ENCODE results near the gene GPC5. TPM values are rescaled to one million over a fixed set of nuclear protein-coding genes. Genes with fewer than 3 reads are reported as not detected.
"Not testable (repeated sequence)": the region's sequence is repeated elsewhere in the genome, so short reads cannot be mapped to it uniquely, and the experiment has no call there.

The GPC5 gene
- total RNA-seq, 2 donors from 2014 or later, result 0.22 to 0.51 TPM

- H3K27ac Mint-ChIP-seq, result no peak overlapping the region
- no peak overlapping the region for H3K9ac ChIP-seq (ENCODE audit: extremely low read depth, low read length, poor library complexity, severe bottlenecking)
- H3K36me3 Mint-ChIP-seq (ENCODE audit: low read depth), result no peaks in the 10 kb centered on the region
- H3K27ac ChIP-seq (ENCODE audit: low read depth, low read length), result no peak overlapping the region
- H3K9me3 ChIP-seq (ENCODE audit: control insufficient read depth, low read length), result no peaks in the 10 kb centered on the region
- no peaks in the 10 kb centered on the region for H3K27me3 ChIP-seq (ENCODE audit: control insufficient read depth, insufficient read depth, low read length, poor library complexity, severe bottlenecking)
- 94% methylated on average over 6 of the region's 6 CpGs; no CpG with 5 or more reads in 1 of the 2 experiments for WGBS, 2 experiments (ENCODE audit: insufficient coverage in 1 of 2, insufficient read length in 1 of 2)
- peak; percentile 33 for DNase-seq
- no peak for TF ChIP-seq CTCF (conservative IDR thresholded peaks at IDR 0.05)
- H3K36me3 ChIP-seq (ENCODE audit: control insufficient read depth, insufficient read depth, low read length), result no peaks in the 10 kb centered on the region
- H3K27me3 Mint-ChIP-seq (ENCODE audit: insufficient read depth), result no peaks in the 10 kb centered on the region
- H3K9me3 Mint-ChIP-seq, result no peaks in the 10 kb centered on the region
- H3K4me1 ChIP-seq (ENCODE audit: control insufficient read depth, insufficient read depth, low read length), result no peaks in the 10 kb centered on the region
- no peak overlapping the region for H3K4me3 ChIP-seq (ENCODE audit: low read length)
- H3K4me1 Mint-ChIP-seq, result no peaks in the 10 kb centered on the region
- no peak overlapping the region for H3K4me3 Mint-ChIP-seq
Observed at GRCh38 chr13:92535222-92536006, 1137.0 kb downstream of the GPC5 start.

- Histone ChIP-seq H3K9me3 (ENCODE audit: control insufficient read depth, low read length) (no peaks in the 10 kb centered on the region), H3K27ac (ENCODE audit: low read depth, low read length) (no peak overlapping the region), H3K36me3 (ENCODE audit: control insufficient read depth, insufficient read depth, low read length) (no peaks in the 10 kb centered on the region), H3K4me1 (ENCODE audit: control insufficient read depth, insufficient read depth, low read length) (no peaks in the 10 kb centered on the region), H3K9ac (ENCODE audit: extremely low read depth, low read length, poor library complexity, severe bottlenecking) (no peak overlapping the region), H3K27me3 (ENCODE audit: control insufficient read depth, insufficient read depth, low read length, poor library complexity, severe bottlenecking) (no peaks in the 10 kb centered on the region), H3K4me3 (ENCODE audit: low read length) (no peak overlapping the region)
- Mint-ChIP-seq H3K27me3 (ENCODE audit: insufficient read depth) (no peaks in the 10 kb centered on the region), H3K4me1 (no peaks in the 10 kb centered on the region), H3K9me3 (no peaks in the 10 kb centered on the region), H3K36me3 (ENCODE audit: low read depth) (no peaks in the 10 kb centered on the region), H3K4me3 (no peak overlapping the region), H3K27ac (no peak overlapping the region)
- 88% methylated on average over 2 of the region's 2 CpGs; no CpG with 5 or more reads in 1 of the 2 experiments for WGBS, 2 experiments (ENCODE audit: insufficient coverage in 1 of 2, insufficient read length in 1 of 2)
- no peak for TF ChIP-seq CTCF (conservative IDR thresholded peaks at IDR 0.05)
- no peak for DNase-seq
Observed at GRCh38 chr13:92537471-92537870, 1139.0 kb downstream of the GPC5 start.

- no peaks in the 10 kb centered on the region for H3K36me3 ChIP-seq (ENCODE audit: control insufficient read depth, insufficient read depth, low read length)
- Mint-ChIP-seq H3K9me3 (no peaks in the 10 kb centered on the region), H3K36me3 (ENCODE audit: low read depth) (no peaks in the 10 kb centered on the region), H3K27ac (no peak overlapping the region), H3K4me3 (no peak overlapping the region), H3K4me1 (no peaks in the 10 kb centered on the region), H3K27me3 (ENCODE audit: insufficient read depth) (no peaks in the 10 kb centered on the region)
- no peaks in the 10 kb centered on the region for H3K4me1 ChIP-seq (ENCODE audit: control insufficient read depth, insufficient read depth, low read length)
- no peak for TF ChIP-seq CTCF (conservative IDR thresholded peaks at IDR 0.05)
- no peak for DNase-seq
- no peak overlapping the region for H3K4me3 ChIP-seq (ENCODE audit: low read length)
- no peaks in the 10 kb centered on the region for H3K27me3 ChIP-seq (ENCODE audit: control insufficient read depth, insufficient read depth, low read length, poor library complexity, severe bottlenecking)
- H3K9ac ChIP-seq (ENCODE audit: extremely low read depth, low read length, poor library complexity, severe bottlenecking), result no peak overlapping the region
- no peaks in the 10 kb centered on the region for H3K9me3 ChIP-seq (ENCODE audit: control insufficient read depth, low read length)
- no peak overlapping the region for H3K27ac ChIP-seq (ENCODE audit: low read depth, low read length)
- WGBS, 2 experiments (ENCODE audit: insufficient coverage in 1 of 2, insufficient read length in 1 of 2), result 89 to 96% methylated on average over 3 of the region's 3 CpGs
Observed at GRCh38 chr13:92538164-92538563, 1139.7 kb downstream of the GPC5 start.

- not testable (repeated sequence) for H3K27ac Mint-ChIP-seq; H3K36me3 ChIP-seq (ENCODE audit: control insufficient read depth, insufficient read depth, low read length)
- 95 to 100% methylated on average over 3 to 4 of the region's 4 CpGs for WGBS, 2 experiments (ENCODE audit: insufficient coverage in 1 of 2, insufficient read length in 1 of 2)
Observed at GRCh38 chr13:92539148-92539547, 1140.7 kb downstream of the GPC5 start.

More at GRCh38 chr13:92539148-92539547, 1140.7 kb downstream of the GPC5 start:
- not testable (repeated sequence) for H3K9ac ChIP-seq (ENCODE audit: extremely low read depth, low read length, poor library complexity, severe bottlenecking); H3K9me3 ChIP-seq (ENCODE audit: control insufficient read depth, low read length); DNase-seq; H3K4me1 Mint-ChIP-seq; H3K27me3 Mint-ChIP-seq (ENCODE audit: insufficient read depth); H3K27me3 ChIP-seq (ENCODE audit: control insufficient read depth, insufficient read depth, low read length, poor library complexity, severe bottlenecking); H3K4me1 ChIP-seq (ENCODE audit: control insufficient read depth, insufficient read depth, low read length); H3K4me3 ChIP-seq (ENCODE audit: low read length); H3K27ac ChIP-seq (ENCODE audit: low read depth, low read length); H3K9me3 Mint-ChIP-seq; H3K4me3 Mint-ChIP-seq; H3K36me3 Mint-ChIP-seq (ENCODE audit: low read depth)
